ENCODE data around the gene NEDD8.

DNA sequence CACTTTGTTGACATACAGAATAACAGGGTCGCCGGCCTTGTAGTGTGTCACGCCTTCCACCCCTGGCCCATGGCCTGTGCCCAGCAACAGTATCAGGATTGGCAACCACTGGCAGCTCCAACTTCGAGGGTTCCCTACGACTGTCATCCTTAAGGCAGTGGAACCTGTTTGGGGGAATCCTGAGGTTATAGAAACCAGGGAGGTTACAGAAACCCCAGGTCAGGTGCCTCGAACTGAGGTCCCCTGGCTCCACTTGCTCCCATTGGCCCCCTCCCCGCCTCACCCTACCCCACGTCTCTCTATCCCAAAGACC lies 37.3 kb downstream of the NEDD8 start:
- no peak for TF ChIP-seq YY1 (IDR thresholded peaks at IDR 0.05; ENCODE audit: insufficient read depth, insufficient read length)
- TF ChIP-seq SUZ12 (IDR thresholded peaks at IDR 0.05; ENCODE audit: extremely low read depth, insufficient read depth, insufficient read length) = no peak

All from NT2/D1 (cell line).